Panc1 (cell line): ENCODE results near the gene TPGS2. TPM values are rescaled to one million over a fixed set of nuclear protein-coding genes. Genes with fewer than 3 reads are reported as not detected.
"Not testable (repeated sequence)": the region's sequence is repeated elsewhere in the genome, so short reads cannot be mapped to it uniquely, and the experiment has no call there.

Experiments
- ATAC-seq: fragments of 200-7000 bp; cut with Tn5 transposase; 2 replicates; pipeline ENCODE4 v1.9.1; 2020; ENCODE audit warnings: mild to moderate bottlenecking, moderate library complexity
- BruUV-seq: library from RNA; stranded (reverse); fragments of 400-500 nt; replicated peaks from 2 replicates; lab custom pipeline; 2021; lab: Mats Ljungman, UMichigan
- CTCF ChIA-PET: fragments of 300-600 bp; sonication (Branson Sonifier 250); formaldehyde crosslinking; loops from one replicate; lab custom pipeline; 2022; ENCODE audit warnings: antibody characterized with exemption; lab: Charles Lee
- POLR2A ChIA-PET: fragments of 300-600 bp; sonication (Branson Sonifier 250); formaldehyde crosslinking; loops from one replicate; lab custom pipeline; 2022; ENCODE audit warnings: antibody characterized with exemption; lab: Charles Lee
- DNase-seq: peaks from one replicate; pipeline ENCODE4 v3.0.0-alpha.2; 2010; ENCODE audit warnings: low read depth, low spot score
- H3K27ac ChIP-seq: 2 replicates; pipeline ENCODE4 v1.5.1; 2011; ENCODE audit warnings: mild to moderate bottlenecking, low read length, inconsistent platforms
- H3K27me3 ChIP-seq: fragments of 200-500 bp; sonication (Bioruptor generic); 2 replicates; pipeline ENCODE4 v1.6.0; 2014; ENCODE audit warnings: low read length, inconsistent platforms; ENCODE audit not compliant: control insufficient read depth, insufficient read depth
- H3K36me3 ChIP-seq: fragments of 200-500 bp; sonication (Bioruptor generic); 2 replicates; pipeline ENCODE4 v1.5.1; 2014; ENCODE audit warnings: inconsistent platforms, mild to moderate bottlenecking, low read length, moderate library complexity; ENCODE audit not compliant: control insufficient read depth, insufficient read depth
- H3K4me1 ChIP-seq: 2 replicates; pipeline ENCODE4 v1.5.1; 2011; ENCODE audit warnings: inconsistent platforms, mild to moderate bottlenecking, low read length, moderate library complexity; ENCODE audit not compliant: control insufficient read depth, insufficient read depth
- H3K4me3 ChIP-seq, 2 experiments: 2 replicates each; pipeline ENCODE4 v1.5.1; 2011 to 2012; ENCODE audit warnings: low read depth in 2 of 2, low read length in 2 of 2, mild to moderate bottlenecking in 2 of 2, inconsistent platforms in 1 of 2, moderate library complexity in 1 of 2
- H3K9me3 ChIP-seq: fragments of 200-500 bp; sonication (Bioruptor generic); 2 replicates; pipeline ENCODE4 v1.5.1; 2014; ENCODE audit warnings: low read depth, mild to moderate bottlenecking, inconsistent platforms, low read length, moderate library complexity; ENCODE audit not compliant: control insufficient read depth, insufficient read depth
- CTCF ChIP-seq: fragments of 450-650 bp; IDR thresholded peaks from 2 replicates; pipeline ENCODE4 v1.5.1; 2017; ENCODE audit warnings: mild to moderate bottlenecking
- POLR2AphosphoS5 ChIP-seq: IDR thresholded peaks from 2 replicates; pipeline ENCODE4 v1.6.1; 2012; ENCODE audit warnings: mild to moderate bottlenecking, low read depth, low read length, moderate library complexity
- REST ChIP-seq, 2 experiments: IDR thresholded peaks; 2 replicates each; pipeline ENCODE4 v1.6.1; 2011 to 2012; ENCODE audit warnings: low read depth in 2 of 2, control low read depth in 1 of 2, low read length in 1 of 2, mild to moderate bottlenecking in 1 of 2, moderate library complexity in 1 of 2; ENCODE audit not compliant: insufficient read depth in 1 of 2
- SIN3A ChIP-seq: IDR thresholded peaks from 2 replicates; pipeline ENCODE4 v1.6.1; 2012; ENCODE audit warnings: low read depth, mild to moderate bottlenecking, low read length, moderate library complexity, borderline replicate concordance; ENCODE audit not compliant: insufficient read depth
- TCF7L2 ChIP-seq: IDR thresholded peaks from 2 replicates; pipeline ENCODE4 v1.6.1; 2011; ENCODE audit warnings: mild to moderate bottlenecking, low read depth, low read length, inconsistent platforms
- in situ Hi-C: cut with HindIII; loops from 2 replicates; pipeline ENCODE4 v1.10.0; 2016; ENCODE audit warnings: low sequenced_read_pairs, low pct_unique_long_range_greater_than_20kb
- intact Hi-C: fragments of 100-400 bp; cut with micrococcal nuclease; formaldehyde crosslinking; loops from one replicate; pipeline ENCODE4 v1.10.0; 2022; ENCODE audit not compliant: unreplicated experiment
- total RNA-seq: library from RNA; stranded (reverse); gene quantifications from one replicate; pipeline ENCODE4 v1.2.1, GENCODE V29; 2021; ENCODE audit not compliant: unreplicated experiment

Gene TPGS2
- total RNA-seq, 1 experiment from 2014 or later: 98.7 TPM

GRCh38 chr18:36817039-36817438, 11.8 kb downstream of the TPGS2 start:
- ChIA-PET POLR2A (interaction anchor here (0.6 kb wide), 1 partner anchor 19 kb away, joined by 4 read pairs; no protein-coding TSS in a partner anchor), CTCF (no interaction called here)
- intact Hi-C loops (no loop called here), in situ Hi-C loops (no loop called here)
- no peaks in the 10 kb centered on the region for H3K4me1 ChIP-seq
- DNase-seq (no peak), ATAC-seq (no peak)
- no peaks in the 10 kb centered on the region for H3K27me3 ChIP-seq
- no peaks in the 10 kb centered on the region for H3K9me3 ChIP-seq
- H3K36me3 ChIP-seq: peaks cover 3% of the 10 kb centered on the region
- no peak overlapping the region for H3K27ac ChIP-seq
- TF ChIP-seq CTCF (no peak), TCF7L2 (no peak), POLR2AphosphoS5 (no peak), REST (IDR thresholded peaks at IDR 0.05; ENCODE audit: insufficient read depth in 1 of 2, low read depth in 2 of 2, low read length in 1 of 2) (no peak), SIN3A (no peak)
- no peak overlapping the region for H3K4me3 ChIP-seq
- BruUV-seq: no TSS peak

GRCh38 chr18:36816096-36816495, 12.7 kb downstream of the TPGS2 start:
- BruUV-seq, H3K27me3 ChIP-seq, in situ Hi-C loops, DNase-seq, H3K4me3 ChIP-seq, POLR2A ChIA-PET, H3K27ac ChIP-seq, CTCF ChIA-PET, intact Hi-C loops, H3K9me3 ChIP-seq, H3K36me3 ChIP-seq, H3K4me1 ChIP-seq, ATAC-seq: not testable (repeated sequence)

GRCh38 chr18:36814994-36815393, 13.8 kb downstream of the TPGS2 start:
- CTCF ChIA-PET: no interaction called here
- Histone ChIP-seq H3K36me3 (peaks cover 3% of the 10 kb centered on the region), H3K9me3 (no peaks in the 10 kb centered on the region), H3K4me3 (no peak overlapping the region), H3K27me3 (no peaks in the 10 kb centered on the region), H3K27ac (no peak overlapping the region), H3K4me1 (no peaks in the 10 kb centered on the region)
- TF ChIP-seq CTCF: no peak
- TF ChIP-seq POLR2AphosphoS5: no peak
- TF ChIP-seq SIN3A: no peak
- no peak for TF ChIP-seq TCF7L2
- no peak for TF ChIP-seq REST (IDR thresholded peaks at IDR 0.05; ENCODE audit: insufficient read depth in 1 of 2, low read depth in 2 of 2, low read length in 1 of 2)
- intact Hi-C loops: no loop called here
- POLR2A ChIA-PET: no interaction called here
- no peak for DNase-seq
- no TSS peak for BruUV-seq
- no peak for ATAC-seq
- in situ Hi-C loops: no loop called here
